NCI-H1105 (cell line): ENCODE measurements around the gene MED9.

Experiments
- DNase-seq: peaks from one replicate; lab custom pipeline; 2025; lab: John Stamatoyannopoulos, UW

Gene MED9

DNA sequence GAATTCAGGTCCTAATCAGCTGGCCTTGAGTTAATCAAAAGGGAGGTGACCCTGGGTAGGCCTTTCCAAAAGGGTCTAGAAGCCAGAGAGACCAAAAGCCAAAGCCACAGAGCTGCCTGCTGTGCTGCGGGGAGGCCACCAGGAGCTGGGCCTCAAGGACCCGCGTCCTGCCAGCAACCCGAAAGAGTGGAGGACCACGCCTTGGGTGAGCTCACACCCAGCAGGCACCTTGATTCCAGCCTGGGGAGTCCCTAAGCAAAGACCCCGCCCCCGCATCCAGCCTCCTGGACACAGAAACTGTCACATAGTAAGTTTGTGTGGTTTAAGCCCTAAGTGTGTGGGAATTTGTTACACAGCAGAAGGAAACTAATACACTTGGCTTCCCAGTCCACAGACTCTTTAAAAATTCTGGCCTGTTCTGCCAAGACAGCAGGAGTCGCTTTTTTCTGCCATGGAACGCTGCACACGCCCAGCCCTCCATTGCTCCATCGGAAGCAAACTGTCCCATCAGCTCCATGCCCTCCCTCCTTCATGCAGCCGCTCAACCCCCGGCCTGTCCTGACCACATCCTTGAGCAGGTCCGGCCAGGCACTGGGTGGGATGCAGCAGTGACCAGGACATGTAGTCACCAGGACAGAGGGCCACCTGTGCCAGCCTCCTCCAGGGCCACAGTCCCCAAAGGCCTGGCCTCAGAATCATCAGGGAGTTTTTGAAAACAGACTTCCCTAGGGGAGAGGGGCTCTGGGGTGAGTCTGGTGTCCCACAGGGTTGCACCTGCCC, 40.3 kb downstream of the MED9 start:
- DNase-seq, result no peak

DNA sequence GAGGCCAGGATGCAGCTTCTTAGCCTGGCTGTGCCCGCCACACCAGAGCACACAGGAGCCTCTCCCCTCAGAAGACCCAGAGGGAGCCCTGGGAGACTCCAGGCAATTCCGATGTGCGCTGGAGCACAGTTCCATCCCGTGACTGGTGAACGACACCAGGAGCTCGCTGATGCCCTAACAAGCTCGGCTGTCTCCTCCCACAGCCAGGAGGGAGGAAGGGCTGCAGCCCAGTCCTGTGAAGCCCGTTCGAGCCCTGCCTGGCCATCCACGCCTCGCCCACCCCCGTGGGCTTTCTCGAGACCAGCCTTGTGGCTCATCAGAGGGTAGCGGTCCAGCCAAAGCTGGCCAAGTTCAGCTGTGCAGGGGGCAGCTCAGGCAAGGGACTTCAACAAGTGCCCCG, 41.2 kb downstream of the MED9 start:
- no peak for DNase-seq

DNA sequence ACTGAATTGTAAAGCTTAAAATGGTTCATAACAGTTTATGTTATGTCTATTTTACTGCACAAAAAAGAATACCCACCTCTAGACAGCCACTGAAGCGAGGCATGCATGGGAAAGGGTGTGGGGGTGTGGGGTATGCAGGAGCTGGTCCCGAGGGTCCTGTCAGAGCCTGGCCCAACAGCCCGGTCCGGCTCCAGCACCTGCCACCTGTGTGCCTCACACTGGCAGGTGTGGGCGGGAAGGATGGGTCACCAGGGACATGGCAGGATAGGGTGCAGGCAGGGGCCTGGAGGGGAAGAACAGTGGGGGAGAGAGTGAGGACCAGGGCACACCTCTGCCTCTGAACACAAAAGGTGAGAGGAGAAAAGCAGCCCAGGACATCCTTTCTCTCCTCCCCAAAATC, 42.2 kb downstream of the MED9 start:
- DNase-seq, result no peak

DNA sequence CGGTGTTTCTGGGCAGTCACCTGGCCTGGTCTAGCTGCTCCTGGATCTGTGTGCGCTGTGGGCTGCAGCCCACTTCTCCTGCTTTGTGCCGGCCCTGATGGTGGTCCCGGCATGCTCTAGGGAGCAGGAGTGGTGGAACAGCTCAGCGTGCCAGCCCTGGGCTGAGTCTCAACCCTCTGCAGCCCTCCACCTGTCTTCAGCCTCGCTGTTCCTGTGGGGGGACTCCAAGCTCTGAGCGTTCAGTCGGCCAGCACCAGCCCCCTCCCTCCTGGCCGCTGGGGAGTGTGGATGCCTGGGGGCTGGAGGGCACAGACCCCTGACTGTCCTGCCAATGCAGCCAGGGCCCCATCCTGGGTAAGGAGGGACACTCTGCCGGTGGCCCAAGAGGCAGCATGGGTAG, 43.1 kb downstream of the MED9 start:
- no peak for DNase-seq

DNA sequence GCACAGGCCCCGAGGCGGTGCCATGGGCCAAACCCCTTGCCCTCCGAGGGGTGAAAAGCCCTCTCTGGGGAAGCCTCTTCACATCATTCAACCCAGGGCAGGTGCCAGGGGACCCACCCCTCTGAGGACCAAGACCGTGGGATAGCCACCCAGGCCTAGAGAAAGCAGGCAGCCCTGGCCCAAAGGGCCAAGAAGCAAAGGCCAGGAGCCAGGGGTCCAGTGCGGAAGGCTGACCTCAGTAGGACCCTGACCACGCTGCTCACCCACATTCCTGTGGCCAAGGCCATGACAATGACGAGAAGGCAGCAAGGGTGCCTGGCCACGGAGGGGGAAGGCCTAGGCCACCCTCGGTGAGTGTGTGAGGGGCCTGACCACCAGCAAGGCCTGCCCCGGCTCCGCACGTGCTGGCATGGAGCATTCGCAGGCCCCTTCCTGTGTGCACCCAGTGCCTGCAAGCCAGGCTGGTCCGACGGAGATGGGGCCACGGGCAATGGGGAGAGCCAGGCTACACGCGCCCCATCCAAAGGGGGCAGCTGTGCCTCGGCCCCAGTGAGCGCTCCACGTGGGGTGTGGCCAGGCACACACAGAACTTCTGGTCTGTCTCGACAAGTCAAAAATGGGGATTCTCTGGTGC, 43.9 kb downstream of the MED9 start:
- no peak for DNase-seq

DNA sequence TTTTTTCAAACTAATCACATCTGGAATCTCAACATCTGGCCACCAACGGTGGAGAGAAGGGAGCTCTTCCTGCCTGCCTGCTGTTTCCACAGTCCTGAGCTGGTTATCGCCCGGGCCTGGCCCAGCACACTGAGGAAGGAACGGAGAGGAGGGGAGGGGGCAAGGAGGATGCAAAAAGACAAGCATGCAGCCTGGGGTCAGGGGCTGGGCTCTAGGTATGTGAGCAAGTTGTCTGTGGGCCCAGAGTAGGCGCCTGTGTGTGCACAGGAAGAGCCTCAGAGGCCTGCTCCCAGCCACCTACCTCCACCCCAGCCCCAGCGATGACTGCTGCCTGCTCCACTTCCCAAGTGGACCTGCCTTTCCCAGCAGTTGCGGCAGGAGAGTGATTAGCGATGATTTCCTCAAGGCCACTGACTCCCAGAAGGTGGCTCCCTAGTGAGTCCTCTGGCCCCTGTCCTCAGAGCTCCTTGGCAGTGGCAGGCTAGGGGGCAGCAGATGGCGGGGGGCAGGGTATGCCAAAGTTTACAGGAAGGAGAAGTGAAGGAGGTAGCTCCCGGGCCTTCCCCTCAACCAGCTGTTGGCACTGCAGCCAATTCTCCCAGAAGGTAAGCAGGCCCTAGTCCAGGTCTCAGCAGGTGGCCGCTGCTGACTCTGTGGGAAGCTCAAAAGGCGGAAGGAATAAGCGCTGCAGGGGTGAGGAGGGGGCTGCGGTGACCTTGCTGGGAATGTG, 46.4 kb downstream of the MED9 start:
- peak; percentile 74 for DNase-seq

DNA sequence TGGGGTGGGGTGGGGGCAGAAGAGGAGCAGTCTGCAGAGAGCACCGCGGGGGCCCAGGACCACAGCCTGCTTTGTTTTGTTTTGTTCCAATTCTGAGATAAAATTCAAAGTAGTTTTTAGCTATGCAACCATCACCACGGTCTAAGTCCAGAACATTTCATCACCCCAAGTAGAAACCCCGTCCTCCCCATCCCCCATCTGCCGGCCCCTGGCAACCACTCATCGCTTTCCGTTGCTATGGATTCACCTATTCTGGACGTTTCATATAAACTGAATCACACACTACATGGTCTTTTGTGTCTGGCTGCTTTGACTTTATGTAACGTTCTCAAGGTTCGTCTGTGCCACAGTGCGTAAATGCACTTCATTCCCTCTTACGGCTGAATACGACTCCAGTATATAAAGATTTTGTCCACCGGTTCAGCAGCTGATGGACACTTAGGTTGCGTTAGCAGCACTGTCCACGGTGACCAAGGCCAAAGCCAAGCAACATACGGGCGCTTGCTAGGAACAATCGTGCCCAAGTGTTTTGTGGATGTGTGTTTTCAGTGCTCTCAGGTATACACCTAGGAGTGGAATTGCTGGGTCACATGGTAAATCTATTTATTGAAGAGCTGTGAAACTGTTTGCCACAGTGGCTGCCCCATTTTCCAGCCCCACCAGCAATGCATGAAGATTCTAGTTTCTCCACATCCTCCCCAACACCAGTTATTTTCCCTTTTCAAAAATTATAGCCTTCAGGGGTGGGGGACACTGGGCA, 47.1 kb downstream of the MED9 start:
- no peak for DNase-seq

DNA sequence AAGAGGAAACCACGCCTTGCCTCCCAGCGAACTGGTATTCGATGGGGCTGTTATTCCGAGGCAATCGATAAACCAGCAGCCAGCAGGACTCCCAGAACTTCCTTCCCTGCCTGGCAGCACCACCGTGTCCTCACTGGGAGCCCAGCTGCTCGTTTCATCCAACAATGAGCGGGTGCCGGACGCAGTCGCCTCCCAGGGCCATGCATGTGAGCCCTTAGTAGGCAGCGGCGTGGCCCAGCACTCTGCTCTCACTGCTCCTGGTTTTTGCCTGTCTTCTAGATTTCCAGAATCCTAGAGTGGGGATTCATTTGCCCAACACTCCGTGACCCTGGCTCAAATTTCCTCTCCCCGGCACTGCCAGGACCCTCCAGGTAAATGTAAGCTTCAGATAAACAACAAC, 48.5 kb downstream of the MED9 start:
- DNase-seq, result no peak

DNA sequence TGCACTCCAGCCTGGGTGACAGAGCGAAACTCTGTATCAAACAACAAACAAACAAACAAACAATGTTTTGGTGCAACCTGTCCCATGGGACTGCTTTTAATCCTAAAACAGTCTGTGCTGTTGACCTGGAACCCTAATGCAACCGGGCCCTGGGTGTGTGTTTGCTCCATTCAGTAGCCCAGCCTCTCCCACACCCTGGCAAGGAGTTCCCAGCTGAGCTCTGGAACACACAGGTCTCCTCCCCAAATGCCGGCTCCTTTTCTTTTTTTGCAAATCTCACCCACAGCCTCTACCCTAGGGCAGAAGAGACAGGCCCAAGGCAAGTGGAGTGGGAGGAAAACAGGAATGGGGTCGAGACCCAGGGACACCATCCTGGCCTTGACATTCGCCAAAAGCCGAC, 49.2 kb downstream of the MED9 start:
- DNase-seq, result no peak

DNA sequence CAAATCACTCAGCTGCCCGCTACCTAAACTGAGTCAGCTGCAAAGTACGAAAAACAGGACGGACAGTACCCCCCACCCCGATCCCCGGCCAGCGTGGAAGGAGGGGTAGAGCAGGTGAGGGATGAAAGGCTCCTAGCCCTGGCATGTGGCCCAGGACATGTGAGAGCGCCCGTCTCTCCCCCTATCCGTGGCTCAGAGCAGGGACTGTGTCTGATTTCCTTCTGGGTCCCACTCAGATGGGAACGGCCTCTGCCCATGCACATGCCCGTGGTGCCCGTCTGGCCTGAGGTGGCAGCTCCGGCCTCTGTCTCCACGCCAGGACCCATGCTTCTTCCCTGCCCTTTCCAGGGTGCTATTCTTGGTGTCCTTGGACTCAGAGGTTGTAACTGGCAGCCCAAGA, 49.6 kb downstream of the MED9 start:
- peak; percentile 65 for DNase-seq

DNA sequence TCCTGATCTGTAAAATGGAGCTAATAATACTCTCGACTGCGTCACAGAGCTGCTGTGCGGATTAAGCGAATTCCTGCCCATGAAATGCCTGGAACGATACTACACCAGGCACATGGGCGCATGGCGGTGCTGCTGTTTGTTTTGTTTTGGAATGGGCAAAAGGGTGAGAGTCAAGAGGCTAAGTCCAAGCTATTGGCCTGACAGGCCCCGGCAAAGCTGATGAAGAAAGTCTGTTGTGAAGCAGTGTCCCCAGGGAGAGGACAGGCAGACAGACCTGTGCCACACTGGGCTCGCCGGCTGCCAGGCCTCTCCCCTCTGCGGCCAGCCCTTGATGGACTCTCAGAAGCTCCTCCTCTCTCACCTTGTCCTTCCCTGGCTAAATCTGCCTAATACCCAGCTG, 50.7 kb downstream of the MED9 start:
- no peak for DNase-seq

DNA sequence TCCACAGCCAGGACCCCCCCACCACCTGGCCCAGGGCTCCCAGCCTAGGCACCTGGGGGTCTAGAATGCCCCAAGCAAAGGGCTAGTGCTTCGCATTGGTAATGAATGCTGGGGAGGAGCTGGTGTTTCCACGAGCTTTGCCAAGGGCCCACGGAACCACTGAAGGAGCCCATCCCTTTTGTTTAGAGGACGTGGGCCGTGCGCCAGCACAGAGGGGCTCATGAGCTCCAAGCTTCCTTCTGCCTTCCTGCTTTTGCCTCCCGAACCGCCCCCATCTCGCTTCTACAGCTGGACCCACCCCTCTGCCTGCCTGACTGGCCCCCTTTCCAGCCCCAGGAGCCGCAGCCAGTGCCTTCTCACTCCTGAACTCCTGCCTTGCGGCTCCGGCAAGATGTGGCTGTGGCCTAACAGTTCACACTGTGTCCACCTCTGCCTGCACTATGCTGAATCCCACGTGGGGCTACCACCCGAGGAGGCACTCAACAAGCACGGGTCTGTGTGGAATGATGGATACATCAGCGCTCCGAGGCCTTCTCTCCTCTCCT, 51.2 kb downstream of the MED9 start:
- DNase-seq, result no peak

DNA sequence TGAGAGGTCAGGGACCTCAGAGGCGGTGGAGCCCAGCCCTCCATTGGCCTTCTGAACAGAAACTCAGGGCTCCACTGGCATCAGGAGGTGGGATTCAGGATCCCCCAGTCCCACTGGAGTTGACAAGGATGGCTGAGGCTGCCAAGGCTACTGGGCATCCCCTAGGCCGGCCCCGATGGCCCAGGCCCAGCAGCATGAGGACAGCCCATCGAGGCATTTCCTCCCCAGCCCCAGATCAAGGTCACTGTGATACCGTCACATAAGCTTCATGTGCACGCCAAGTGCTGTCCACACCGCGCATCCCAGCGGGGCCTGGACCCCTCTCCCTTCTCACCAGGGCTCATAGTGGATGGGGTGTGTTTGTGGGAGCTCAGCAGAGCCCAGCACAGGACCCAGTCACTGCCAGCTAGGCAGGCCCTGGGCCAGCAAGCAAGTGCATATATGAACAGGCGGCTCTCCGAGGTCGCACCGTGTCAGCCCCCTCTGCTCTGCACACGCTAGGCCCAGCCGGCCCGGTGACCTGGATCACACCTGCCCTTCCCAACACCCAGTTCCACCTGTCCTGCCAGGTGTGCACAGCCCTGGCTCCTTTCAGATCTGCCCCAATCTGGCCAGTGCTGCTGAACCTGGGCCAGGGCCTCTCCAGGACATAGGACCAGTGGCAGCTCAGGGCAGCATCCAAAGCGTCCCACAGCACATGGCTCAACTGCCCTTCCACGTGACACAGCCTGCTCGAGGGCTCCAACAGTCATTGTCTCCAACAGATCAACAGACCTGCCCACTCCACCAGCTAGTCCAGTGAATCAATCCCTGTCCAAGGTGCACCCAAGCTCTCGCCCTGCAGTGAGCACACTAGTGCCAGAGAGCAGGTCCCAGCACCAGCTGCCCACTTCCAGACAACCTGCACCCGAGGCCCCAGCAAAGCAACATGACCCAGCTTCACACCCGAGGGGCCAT, 52.2 kb downstream of the MED9 start:
- no peak for DNase-seq

DNA sequence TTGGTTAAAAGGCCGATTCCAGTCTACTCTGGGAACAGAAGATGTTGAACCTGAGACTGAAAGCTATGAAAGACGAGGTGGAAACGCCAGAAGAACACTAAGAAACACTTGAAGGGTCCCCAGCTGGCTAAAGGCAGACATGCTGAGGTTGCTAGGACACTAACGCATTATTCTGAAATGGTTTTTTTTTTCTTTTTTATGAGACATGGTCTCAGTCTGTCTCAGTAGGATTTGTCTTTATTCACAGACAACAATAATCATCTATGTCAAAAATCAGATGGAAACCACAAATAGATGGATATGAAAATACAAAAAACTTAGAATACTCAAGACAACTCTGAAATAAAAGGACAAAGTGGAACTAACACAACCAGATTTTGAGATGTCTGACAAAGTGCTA, 54.4 kb downstream of the MED9 start:
- DNase-seq, result no peak

DNA sequence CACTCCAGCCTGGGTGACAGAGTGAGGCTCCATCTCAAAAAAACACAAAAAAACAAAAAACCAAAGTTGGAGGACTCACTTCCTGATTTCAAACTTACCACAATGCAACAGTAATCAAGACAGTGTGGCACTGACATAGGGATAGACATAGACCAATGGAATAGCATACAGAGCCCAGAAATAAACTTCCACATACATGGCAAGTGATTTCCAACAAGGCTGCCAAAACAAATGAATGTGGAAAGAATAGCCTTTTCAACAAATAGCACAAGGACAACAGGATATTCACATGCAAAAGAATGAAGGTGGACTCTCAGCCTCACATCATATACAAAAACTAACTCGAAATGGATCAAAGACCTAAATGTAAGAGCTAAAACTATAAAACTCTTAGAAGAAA, 56.2 kb downstream of the MED9 start:
- no peak for DNase-seq

DNA sequence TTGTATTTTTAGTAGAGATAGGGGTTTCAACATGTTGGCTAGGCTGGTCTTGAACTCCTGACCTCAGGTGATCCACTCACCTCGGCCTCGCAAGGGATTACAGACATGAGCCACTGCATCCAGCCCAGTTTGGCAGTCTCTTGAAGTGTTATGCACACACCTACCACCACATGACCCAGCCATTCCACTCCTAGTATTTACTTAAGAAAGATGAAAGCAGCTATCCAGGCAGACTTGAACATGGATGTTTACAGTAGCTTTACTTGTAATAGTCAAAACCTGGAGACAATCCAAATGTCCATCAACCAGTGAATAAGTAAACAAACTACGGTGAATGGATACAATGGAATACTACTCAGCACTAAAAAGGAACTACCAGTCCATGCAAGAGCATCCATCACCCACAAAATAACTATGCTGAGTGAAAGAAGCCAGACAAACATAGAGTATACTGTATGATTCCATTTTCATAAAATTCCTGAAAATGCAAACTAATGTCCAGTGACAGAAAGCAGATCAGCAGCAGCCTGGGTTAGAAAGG, 57.2 kb downstream of the MED9 start:
- DNase-seq, result no peak

DNA sequence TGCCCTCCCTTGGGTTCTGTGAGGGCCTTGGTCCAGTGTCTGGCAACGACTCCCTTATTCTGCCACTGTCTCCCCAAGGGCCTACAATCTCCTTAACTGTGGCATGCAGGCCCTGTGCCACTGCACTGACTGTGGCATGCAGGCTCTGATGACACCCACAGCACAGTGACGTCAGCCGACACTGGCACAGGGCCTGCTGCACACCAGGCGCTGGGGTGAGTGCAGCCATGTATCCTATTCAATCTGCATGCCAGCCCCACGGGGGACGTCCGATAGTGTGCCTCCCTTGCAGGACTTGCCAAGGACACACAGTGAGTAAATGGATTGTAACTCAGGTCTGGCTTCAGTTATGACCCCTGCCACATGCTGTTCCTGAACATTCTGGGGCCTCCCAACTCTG, 59.2 kb downstream of the MED9 start:
- no peak for DNase-seq

DNA sequence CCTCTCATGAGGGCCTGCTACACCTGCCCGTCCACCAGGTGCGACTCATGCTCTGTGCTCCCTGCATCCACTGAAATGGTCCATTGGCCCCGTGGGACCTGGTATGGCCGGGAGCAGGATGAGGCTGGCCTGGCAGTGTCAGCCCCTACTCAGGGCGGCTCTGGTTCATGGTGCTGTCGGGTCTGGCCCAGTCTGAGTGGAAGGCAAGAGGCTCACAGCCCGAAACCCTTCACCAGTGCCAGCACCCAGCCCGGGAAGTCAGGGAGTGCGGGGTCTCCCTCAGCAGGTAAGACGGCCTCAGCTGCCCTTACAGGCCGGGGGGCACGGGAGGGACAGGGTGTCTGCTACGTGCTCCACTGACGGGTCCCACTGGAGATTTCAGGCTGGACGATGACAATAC, 59.9 kb downstream of the MED9 start:
- DNase-seq, result no peak

DNA sequence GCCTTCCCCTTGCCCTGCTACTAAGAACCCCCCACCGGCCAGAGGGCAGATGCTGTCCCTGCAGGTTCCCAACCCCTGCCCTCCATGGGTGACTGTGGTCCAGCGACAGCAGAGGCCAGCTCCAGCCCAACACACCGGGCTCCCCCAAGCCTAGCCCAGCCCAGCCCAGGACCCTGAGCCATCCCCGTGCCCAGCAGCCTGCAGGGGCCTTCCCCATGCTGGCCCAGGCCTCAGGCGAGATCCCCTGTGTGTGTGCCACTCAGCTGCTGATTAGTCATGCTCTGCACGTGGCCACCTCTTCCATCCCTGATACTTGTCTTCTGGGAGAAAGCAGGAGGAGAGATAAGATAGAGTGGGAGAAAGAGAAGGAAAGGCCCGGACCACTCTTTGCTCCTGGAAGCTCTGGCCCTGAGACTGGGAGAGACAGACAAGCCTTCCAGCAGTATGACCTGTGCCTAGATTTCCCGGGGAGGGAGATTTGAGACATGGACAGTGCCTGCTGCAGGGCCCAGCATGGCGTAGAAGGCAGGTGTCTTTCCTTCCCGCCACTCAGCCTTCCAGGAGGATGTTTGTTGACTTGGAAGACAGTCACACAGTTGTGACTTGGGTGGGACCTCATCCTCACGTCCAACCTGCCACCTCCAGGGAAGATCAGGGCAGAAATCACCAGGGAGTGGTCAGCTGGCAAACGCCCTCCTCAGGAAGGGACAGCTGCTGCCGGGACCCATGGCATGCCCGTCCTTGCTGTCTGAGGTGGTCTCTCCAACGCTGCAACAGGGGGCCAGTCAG, 60.7 kb downstream of the MED9 start:
- no peak for DNase-seq
